DMS114 treated with DMSO at 0.1 percent for 48 hours (cell line): ENCODE measurements around the gene MATN4.
A peak's percentile ranks its signal among the peaks of the same experiment; 100 is the strongest.

Experiments used
- DNase-seq: peaks from one replicate; lab custom pipeline; 2025; ENCODE audit not compliant: unreplicated experiment; lab: John Stamatoyannopoulos, UW

MATN4 gene

GRCh38 chr20:45341579-45341938, 33.5 kb upstream of the MATN4 start:
- no peak for DNase-seq

GRCh38 chr20:45340951-45341350, 32.9 kb upstream of the MATN4 start:
- no peak for DNase-seq

GRCh38 chr20:45340236-45340847, 32.2 kb upstream of the MATN4 start:
- no peak for DNase-seq

GRCh38 chr20:45339799-45340198, 31.7 kb upstream of the MATN4 start:
- no peak for DNase-seq

GRCh38 chr20:45339084-45339483, 31.0 kb upstream of the MATN4 start:
- no peak for DNase-seq

GRCh38 chr20:45338121-45339030, 30.3 kb upstream of the MATN4 start:
- DNase-seq, result no peak

GRCh38 chr20:45337367-45338120, 29.4 kb upstream of the MATN4 start:
- no peak for DNase-seq

GRCh38 chr20:45336530-45337366, 28.6 kb upstream of the MATN4 start:
- no peak for DNase-seq

GRCh38 chr20:45330476-45330875, 22.4 kb upstream of the MATN4 start:
- DNase-seq, result no peak

GRCh38 chr20:45329497-45330319, 21.6 kb upstream of the MATN4 start:
- DNase-seq, result no peak

- DNase-seq, result no peak
Observed at GRCh38 chr20:45328451-45328850, 20.4 kb upstream of the MATN4 start.

- DNase-seq, result no peak
Observed at GRCh38 chr20:45325371-45325770, 17.3 kb upstream of the MATN4 start.

GRCh38 chr20:45323731-45324130, 15.6 kb upstream of the MATN4 start:
- no peak for DNase-seq

GRCh38 chr20:45322952-45323383, 14.9 kb upstream of the MATN4 start:
- DNase-seq, result peak; percentile 7

GRCh38 chr20:45320948-45321595, 13.0 kb upstream of the MATN4 start:
- DNase-seq, result no peak

GRCh38 chr20:45318948-45319347, 10.8 kb upstream of the MATN4 start:
- no peak for DNase-seq

GRCh38 chr20:45318386-45318939, 10.4 kb upstream of the MATN4 start:
- DNase-seq, result no peak

- no peak for DNase-seq
Observed at GRCh38 chr20:45317826-45318225, 9.7 kb upstream of the MATN4 start.
